Testis (tissue), 3 donors: ENCODE measurements around the gene MAML2. TPM values are rescaled to one million over a fixed set of nuclear protein-coding genes. Genes with fewer than 3 reads are reported as not detected.

Experiments
- DNase-seq: peaks from one replicate; pipeline ENCODE4 v3.0.0-alpha.2; 2019
- H3K27ac ChIP-seq, 2 donors: fragments of 200-600 bp; sonication (generic); one replicate each; pipeline ENCODE4 v1.5.1; 2019
- H3K27me3 ChIP-seq: fragments of 200-600 bp; sonication (generic); one replicate; pipeline ENCODE4 v1.5.1; 2019
- H3K36me3 ChIP-seq: fragments of 200-600 bp; sonication (generic); one replicate; pipeline ENCODE4 v1.5.1; 2017; ENCODE audit warnings: low read depth; ENCODE audit errors: missing control alignments
- H3K4me1 ChIP-seq: fragments of 200-600 bp; sonication (generic); one replicate; pipeline ENCODE4 v1.5.1; 2019
- H3K4me3 ChIP-seq, 2 donors: fragments of 200-600 bp; sonication (generic); one replicate each; pipeline ENCODE4 v1.5.1; 2017 to 2019
- H3K9me3 ChIP-seq: fragments of 200-600 bp; sonication (generic); one replicate; pipeline ENCODE4 v1.5.1; 2017
- CTCF ChIP-seq, 3 experiments: fragments of 450-650 bp in 2 of 3; fragments of 200-600 bp in 1 of 3; sonication (generic) in 1 of 3; IDR thresholded peaks; one replicate each; pipeline ENCODE4 v1.5.1; 2016 to 2019; ENCODE audit warnings: antibody characterized with exemption in 3 of 3, mild to moderate bottlenecking in 2 of 3, moderate library complexity in 1 of 3
- POLR2A ChIP-seq: fragments of 450-650 bp; IDR thresholded peaks from one replicate; pipeline ENCODE4 v1.6.1; 2017; ENCODE audit warnings: antibody characterized with exemption, mild to moderate bottlenecking, moderate library complexity
- WGBS, 2 donors: methylation state at CpG; one replicate each; pipeline ENCODE4 v1.1.5; 2018; 5-methylcytosine and 5-hydroxymethylcytosine counted together
- intact Hi-C: fragments of 100-400 bp; cut with DNase I; formaldehyde crosslinking; loops from one replicate; pipeline ENCODE4 v1.15.1; 2023; ENCODE audit warnings: low total_unique reads
- polyA plus RNA-seq: library from polyadenylated mRNA; stranded (reverse); fragments of 350-450 nt; fragmentation: Illumina TruSeq; extraction: RNeasy Lipid Tissue Mini Kit (QIAGEN cat#74804); gene quantifications from one replicate; pipeline ENCODE4 v1.2.3, GENCODE V29; 2014; ENCODE audit warnings: low read depth, low replicate concordance; ENCODE audit not compliant: insufficient read depth
- total RNA-seq, 2 donors: library from RNA; depleted of rRNA; stranded (reverse); fragments of >200 nt; gene quantifications; one replicate each; pipeline ENCODE4 v1.2.3, GENCODE V29; 2016

Gene MAML2
- total and polyA plus RNA-seq, 3 donors from 2014 or later, result 5.1 to 23.6 (median 17.6) TPM

GRCh38 chr11:96180341-96180740, 162.7 kb downstream of the MAML2 start:
- no peaks in the 10 kb centered on the region for H3K27me3 ChIP-seq
- DNase-seq, result no peak
- no peak for TF ChIP-seq POLR2A
- no peak for TF ChIP-seq CTCF (IDR thresholded peaks at IDR 0.05)

GRCh38 chr11:96179905-96180304, 163.1 kb downstream of the MAML2 start:
- H3K9me3 ChIP-seq, result no peaks in the 10 kb centered on the region
- WGBS, 2 donors, result 87 to 89% methylated on average over 4 of the region's 4 CpGs
- H3K4me3 ChIP-seq, result no peak overlapping the region
- TF ChIP-seq POLR2A, result no peak
- no peak for TF ChIP-seq CTCF (IDR thresholded peaks at IDR 0.05)
- no peaks in the 10 kb centered on the region for H3K36me3 ChIP-seq
- no peak overlapping the region for H3K27ac ChIP-seq
- no peaks in the 10 kb centered on the region for H3K4me1 ChIP-seq
- no peak for DNase-seq
- intact Hi-C loops, result no loop called here
- H3K27me3 ChIP-seq, result no peaks in the 10 kb centered on the region

More at GRCh38 chr11:96180341-96180740, 162.7 kb downstream of the MAML2 start:
- intact Hi-C loops, result no loop called here
- Histone ChIP-seq H3K27ac (no peak overlapping the region), H3K36me3 (no peaks in the 10 kb centered on the region), H3K9me3 (no peaks in the 10 kb centered on the region), H3K4me1 (no peaks in the 10 kb centered on the region), H3K4me3 (no peak overlapping the region)

GRCh38 chr11:96178887-96179279, 164.1 kb downstream of the MAML2 start:
- WGBS, 2 donors, result 83 to 93% methylated on average over 6 of the region's 6 CpGs
- Histone ChIP-seq H3K4me1 (no peaks in the 10 kb centered on the region), H3K36me3 (no peaks in the 10 kb centered on the region), H3K4me3 (no peak overlapping the region), H3K27ac (no peak overlapping the region), H3K9me3 (no peaks in the 10 kb centered on the region), H3K27me3 (no peaks in the 10 kb centered on the region)
- intact Hi-C loops, result no loop called here
- TF ChIP-seq POLR2A (no peak), CTCF (IDR thresholded peaks at IDR 0.05) (no peak)
- DNase-seq, result no peak

GRCh38 chr11:96178049-96178886, 164.7 kb downstream of the MAML2 start:
- TF ChIP-seq POLR2A (no peak), CTCF (IDR thresholded peaks at IDR 0.05) (no peak)
- DNase-seq, result no peak
- Histone ChIP-seq H3K9me3 (no peaks in the 10 kb centered on the region), H3K4me1 (no peaks in the 10 kb centered on the region), H3K4me3 (no peak overlapping the region), H3K27ac (no peak overlapping the region), H3K27me3 (no peaks in the 10 kb centered on the region), H3K36me3 (no peaks in the 10 kb centered on the region)
- intact Hi-C loops, result no loop called here
- WGBS, 2 donors, result 77 to 81% methylated on average over 12 of the region's 12 CpGs

- Histone ChIP-seq H3K36me3 (no peaks in the 10 kb centered on the region), H3K27me3 (no peaks in the 10 kb centered on the region), H3K9me3 (no peaks in the 10 kb centered on the region), H3K27ac (no peak overlapping the region), H3K4me3 (no peak overlapping the region), H3K4me1 (no peaks in the 10 kb centered on the region)
- WGBS, 2 donors, result 82 to 92% methylated on average over 3 of the region's 3 CpGs
- TF ChIP-seq POLR2A (no peak), CTCF (IDR thresholded peaks at IDR 0.05) (no peak)
- no peak for DNase-seq
- intact Hi-C loops, result no loop called here
These were observed 165.8 kb downstream of the MAML2 start for GRCh38 chr11:96177146-96177545.
